Measurements from ENCODE around the gene SLC35D3.
"Not testable (repeated sequence)": the region's sequence is repeated elsewhere in the genome, so short reads cannot be mapped to it uniquely, and the experiment has no call there.

The SLC35D3 gene

GRCh38 chr6:136923116-136923953, 1.2 kb downstream of the SLC35D3 start:
- no peak for DNase-seq (ENCODE audit: low read depth in 4 of 4, low spot score in 1 of 4)

- DNase-seq (ENCODE audit: low read depth in 4 of 4, low spot score in 1 of 4) = no peak
Measured at GRCh38 chr6:136923954-136924673, 2.0 kb downstream of the SLC35D3 start.

- DNase-seq (ENCODE audit: low read depth in 4 of 4, low spot score in 1 of 4) = no peak
Measured at GRCh38 chr6:136926383-136926782, 4.3 kb downstream of the SLC35D3 start.

- no peak for DNase-seq (ENCODE audit: low read depth in 4 of 4, low spot score in 1 of 4)
Measured at GRCh38 chr6:136927292-136927691, 5.2 kb downstream of the SLC35D3 start.

- DNase-seq (ENCODE audit: low read depth in 4 of 4, low spot score in 1 of 4) = no peak
Measured at GRCh38 chr6:136930528-136930927, 8.4 kb downstream of the SLC35D3 start.

- no peak for DNase-seq (ENCODE audit: low read depth in 4 of 4, low spot score in 1 of 4)
Measured at GRCh38 chr6:136932599-136932998, 10.5 kb downstream of the SLC35D3 start.

GRCh38 chr6:136945072-136945471, 23.0 kb downstream of the SLC35D3 start:
- no peak for DNase-seq (ENCODE audit: low read depth in 4 of 4, low spot score in 1 of 4)

GRCh38 chr6:136945711-136946121, 23.6 kb downstream of the SLC35D3 start:
- no peak for DNase-seq (ENCODE audit: low read depth in 4 of 4, low spot score in 1 of 4)

- no peak for DNase-seq (ENCODE audit: low read depth in 4 of 4, low spot score in 1 of 4)
Measured at GRCh38 chr6:136947037-136947436, 24.9 kb downstream of the SLC35D3 start.

- DNase-seq (ENCODE audit: low read depth in 4 of 4, low spot score in 1 of 4) = not testable (repeated sequence)
Measured at GRCh38 chr6:136949957-136950356, 27.9 kb downstream of the SLC35D3 start.

- no peak for DNase-seq (ENCODE audit: low read depth in 4 of 4, low spot score in 1 of 4)
Measured at GRCh38 chr6:136950436-136951126, 28.5 kb downstream of the SLC35D3 start.

GRCh38 chr6:136952714-136953260, 30.7 kb downstream of the SLC35D3 start:
- DNase-seq (ENCODE audit: low read depth in 4 of 4, low spot score in 1 of 4) = no peak

- no peak for DNase-seq (ENCODE audit: low read depth in 4 of 4, low spot score in 1 of 4)
Measured at GRCh38 chr6:136955123-136955522, 33.0 kb downstream of the SLC35D3 start.

GRCh38 chr6:136956590-136957544, 34.8 kb downstream of the SLC35D3 start:
- no peak for DNase-seq (ENCODE audit: low read depth in 4 of 4, low spot score in 1 of 4)

GRCh38 chr6:136958168-136958567, 36.1 kb downstream of the SLC35D3 start:
- DNase-seq (ENCODE audit: low read depth in 4 of 4, low spot score in 1 of 4) = no peak

- no peak for DNase-seq (ENCODE audit: low read depth in 4 of 4, low spot score in 1 of 4)
Measured at GRCh38 chr6:136959471-136959891, 37.4 kb downstream of the SLC35D3 start.

GRCh38 chr6:136959935-136960334, 37.8 kb downstream of the SLC35D3 start:
- not testable (repeated sequence) for DNase-seq (ENCODE audit: low read depth in 4 of 4, low spot score in 1 of 4)

GRCh38 chr6:136960781-136961180, 38.7 kb downstream of the SLC35D3 start:
- no peak for DNase-seq (ENCODE audit: low read depth in 4 of 4, low spot score in 1 of 4)

- DNase-seq (ENCODE audit: low read depth in 4 of 4, low spot score in 1 of 4) = no peak
Measured at GRCh38 chr6:136961848-136962247, 39.7 kb downstream of the SLC35D3 start.

- no peak for DNase-seq (ENCODE audit: low read depth in 4 of 4, low spot score in 1 of 4)
Measured at GRCh38 chr6:136962661-136963060, 40.6 kb downstream of the SLC35D3 start.

All from stimulated activated CD4-positive, alpha-beta T cell treated with anti-CD3 and anti-CD28 coated beads, Interleukin-1b, Interleukin-23, amount 100 ng/mL, for 24 hours (primary cell).